Measurements from ENCODE around the gene GALM.
"Not testable (repeated sequence)": the region's sequence is repeated elsewhere in the genome, so short reads cannot be mapped to it uniquely, and the experiment has no call there.

The GALM gene

DNA sequence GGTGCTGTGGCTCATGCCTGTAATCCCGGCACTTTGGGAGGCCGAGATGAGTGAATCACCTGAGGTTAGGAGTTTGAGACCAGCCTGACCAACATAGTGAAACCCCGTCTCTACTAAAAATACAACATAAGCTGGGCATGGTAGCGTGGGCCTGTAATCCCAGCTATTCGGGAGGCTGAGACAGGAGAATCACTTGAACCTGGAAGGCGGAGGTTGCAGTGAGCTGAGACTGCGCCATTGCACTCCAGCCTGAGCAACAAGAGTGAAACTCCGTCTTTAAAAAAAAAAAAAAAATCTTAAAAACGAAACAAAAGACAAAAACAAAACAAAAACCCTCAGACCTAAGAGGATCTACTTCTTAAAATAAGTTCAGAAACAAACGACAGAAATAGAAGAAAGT is 16.7 kb downstream of the GALM start:
- DNase-seq = not testable (repeated sequence)

DNA sequence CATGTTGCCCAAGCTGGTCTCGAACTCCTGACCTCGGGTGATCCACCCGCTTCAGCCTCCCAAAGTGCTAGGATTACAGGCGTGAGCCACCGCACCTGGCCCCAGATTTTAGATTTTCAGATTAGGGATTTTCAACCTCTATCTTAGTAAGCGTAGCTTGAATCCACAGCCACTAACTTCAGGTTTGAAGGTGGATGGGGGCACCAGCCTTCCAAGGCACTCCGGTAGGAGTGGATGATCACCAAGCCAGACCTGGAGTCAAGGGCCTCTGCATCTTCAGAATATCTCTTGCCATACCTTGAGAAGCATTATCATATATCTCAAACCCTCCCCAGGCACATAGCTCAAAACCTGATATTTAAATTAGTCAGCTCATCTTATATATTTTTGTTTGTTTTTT is 17.9 kb downstream of the GALM start:
- no peak for DNase-seq

DNA sequence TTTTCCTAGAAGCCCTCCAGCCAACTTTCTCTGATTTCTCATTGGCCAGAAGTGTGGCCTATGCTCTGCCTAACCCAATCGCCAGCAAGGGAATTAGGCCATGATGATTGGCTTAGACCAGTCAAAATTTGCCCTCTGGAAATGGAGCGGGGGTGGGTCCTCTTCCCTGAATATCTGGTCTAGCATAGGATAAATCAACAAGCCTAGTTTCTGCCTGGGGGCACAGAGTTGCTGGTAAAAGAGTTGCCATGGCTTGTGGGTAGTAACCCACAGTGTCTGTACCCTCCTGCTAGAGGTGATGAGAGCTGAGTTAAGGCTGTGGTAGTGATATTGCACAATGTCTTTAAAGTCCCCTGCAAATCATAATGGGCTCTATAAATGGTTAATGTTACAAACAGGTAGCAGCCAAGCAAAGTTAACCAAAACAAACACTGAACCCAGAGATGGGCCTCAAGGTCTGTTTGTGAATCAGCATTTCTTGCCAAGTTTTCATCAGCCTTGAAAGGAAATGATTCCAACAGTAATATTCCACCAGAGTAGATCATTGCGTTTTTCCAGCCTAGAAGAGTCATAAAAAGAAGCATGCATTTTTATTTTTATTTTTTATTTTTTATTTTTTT is 19.3 kb downstream of the GALM start:
- no peak for DNase-seq

DNA sequence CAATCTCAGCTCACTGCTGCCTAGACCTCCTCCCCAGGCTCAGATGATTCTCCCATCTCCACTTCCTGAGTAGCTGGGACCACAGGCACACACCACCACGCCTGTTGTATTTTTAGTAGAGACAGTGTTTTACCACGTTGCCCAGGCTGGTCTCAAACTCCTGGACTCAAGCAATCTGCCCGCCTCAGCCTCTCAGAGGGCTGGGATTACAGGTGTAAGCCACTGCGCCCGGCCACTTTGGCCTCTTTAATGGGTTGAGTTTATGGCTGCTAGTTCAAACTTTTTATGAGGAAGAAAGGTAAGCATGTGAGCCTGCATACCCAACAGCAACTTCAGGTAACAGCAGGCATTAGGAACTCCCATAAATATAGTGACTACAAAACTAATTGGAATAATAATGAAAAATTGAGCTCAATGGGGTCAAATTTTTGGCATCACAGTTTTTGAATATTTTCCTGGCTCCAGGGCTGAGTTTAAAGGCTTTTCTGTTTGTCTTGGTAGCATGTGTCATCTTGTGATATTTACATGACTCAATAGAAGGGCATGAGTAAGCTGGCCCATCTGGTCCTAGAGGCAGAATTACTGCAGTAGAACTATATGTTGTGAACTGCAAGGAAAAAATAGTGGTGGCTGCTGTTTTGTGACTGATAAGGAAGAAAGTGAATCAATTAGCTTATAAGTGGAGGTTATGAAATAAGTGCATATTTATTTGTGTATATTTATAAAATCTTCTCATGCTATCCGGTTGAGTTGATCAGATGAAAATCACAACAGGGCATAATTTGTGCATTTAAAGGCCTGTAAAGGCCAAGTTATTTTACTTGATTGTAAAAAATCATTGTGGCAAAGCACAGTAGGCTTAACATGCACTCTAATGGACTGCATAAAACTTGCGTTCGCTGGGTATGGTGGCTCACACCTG is 24.8 kb downstream of the GALM start:
- DNase-seq = no peak

DNA sequence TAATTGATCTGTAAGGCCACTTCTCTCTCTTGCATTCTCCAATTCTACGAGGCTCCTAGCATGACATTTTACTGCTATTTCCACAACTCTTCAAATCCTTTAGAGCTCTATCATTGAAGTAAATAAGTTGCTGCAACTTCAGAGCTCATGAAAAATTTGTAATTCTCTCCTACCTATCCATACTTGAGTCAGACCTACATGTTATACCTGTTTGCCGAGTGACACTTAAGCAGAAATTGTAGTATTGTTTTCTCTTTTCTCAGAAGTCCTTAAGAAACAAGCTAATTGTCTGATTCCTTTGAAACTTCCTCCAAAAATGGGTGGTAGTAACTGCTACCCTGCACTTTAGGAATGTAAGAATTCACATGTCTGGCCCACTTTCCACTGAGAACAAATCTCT is 26.1 kb downstream of the GALM start:
- no peak for DNase-seq

DNA sequence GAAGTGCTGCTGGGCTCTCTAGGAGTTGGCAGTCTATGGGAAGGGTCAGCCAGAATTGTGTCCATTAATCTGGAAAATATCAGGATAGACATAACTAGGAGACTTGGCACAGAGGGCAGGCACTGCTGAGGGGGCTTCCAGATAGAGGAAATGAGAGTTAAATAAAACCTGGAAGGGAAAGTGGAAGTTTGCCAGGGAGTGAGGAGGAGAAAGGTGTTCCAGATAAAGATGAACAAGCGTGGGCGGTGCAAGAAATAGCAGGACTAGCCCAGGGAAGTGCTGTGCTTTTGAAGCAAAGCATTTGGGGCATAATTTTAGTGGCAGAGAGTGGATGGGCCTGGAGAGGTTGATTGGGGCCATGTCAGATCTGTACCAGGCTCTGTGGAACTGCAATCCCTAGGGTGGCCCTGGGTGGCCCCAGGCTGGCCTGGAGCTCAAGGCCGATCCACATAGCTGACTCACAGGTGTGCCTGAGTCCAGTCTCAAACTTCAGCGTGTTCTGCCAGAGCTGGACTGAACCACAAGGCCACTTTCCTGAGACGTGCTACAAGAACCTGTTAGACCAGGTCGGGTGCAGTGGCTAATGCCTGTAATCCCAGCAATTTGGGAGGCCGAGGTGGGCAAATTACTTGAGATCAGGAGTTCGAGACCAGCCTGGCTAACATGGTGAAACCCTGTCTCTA is 26.9 kb downstream of the GALM start:
- DNase-seq = no peak

DNA sequence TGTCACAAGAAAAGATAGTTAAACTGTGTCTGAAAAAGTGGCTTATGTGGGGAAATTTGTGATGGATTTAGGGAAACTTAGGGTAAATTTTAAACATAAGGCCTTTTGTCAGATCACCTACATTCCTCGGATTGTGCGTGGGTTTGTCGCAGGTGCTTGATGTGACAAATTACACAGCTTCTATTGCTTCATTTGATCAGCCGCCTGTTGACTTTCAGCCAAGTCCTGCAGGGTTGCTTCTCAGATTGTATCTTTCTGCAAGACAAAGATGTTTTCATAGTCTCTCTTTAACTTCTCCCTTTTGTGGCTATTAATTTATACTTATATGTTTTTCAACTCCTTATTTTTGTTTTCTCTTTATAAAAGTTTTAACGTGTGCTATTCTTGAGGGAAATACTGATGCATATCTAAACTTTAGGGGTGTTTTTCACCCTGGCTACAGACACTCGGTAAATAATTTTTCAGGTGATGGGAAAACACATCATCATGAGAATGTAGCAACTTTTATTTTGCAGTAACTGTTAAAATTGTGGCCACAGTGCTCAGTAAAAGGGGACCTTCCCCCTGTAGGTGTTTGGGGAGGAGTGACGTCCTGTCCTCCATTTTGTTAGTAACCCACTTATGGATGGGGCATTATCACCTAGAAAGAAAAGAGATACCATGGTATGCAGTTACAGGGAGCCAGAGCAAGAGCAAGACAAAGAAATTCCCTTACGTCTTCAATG is 31.4 kb downstream of the GALM start:
- no peak for DNase-seq

DNA sequence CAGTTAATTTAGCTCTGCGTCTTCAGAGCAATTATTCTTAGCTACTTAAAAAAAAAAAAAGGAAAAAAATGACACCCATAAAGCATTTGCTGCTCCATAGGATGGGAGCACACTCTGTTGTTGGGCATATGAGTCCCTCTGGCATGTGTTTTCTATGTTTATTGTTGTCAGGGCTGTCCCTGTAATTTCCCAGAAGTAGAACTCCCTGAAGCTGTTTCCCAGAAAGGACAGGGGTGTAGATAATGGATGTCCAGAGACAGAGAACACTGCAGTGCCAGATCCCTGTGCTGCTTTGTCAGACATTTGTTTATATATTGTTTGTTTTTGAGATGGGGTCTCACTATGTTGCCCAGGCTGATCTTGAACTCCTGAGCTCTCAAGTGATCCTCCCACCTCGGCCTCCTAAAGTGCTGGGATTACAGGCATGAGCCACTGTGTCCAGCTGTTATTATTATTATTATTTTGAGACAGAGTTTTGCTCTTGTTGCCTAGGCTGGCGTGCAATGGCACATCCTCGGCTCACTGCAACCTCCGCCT is 32.6 kb downstream of the GALM start:
- no peak for DNase-seq

DNA sequence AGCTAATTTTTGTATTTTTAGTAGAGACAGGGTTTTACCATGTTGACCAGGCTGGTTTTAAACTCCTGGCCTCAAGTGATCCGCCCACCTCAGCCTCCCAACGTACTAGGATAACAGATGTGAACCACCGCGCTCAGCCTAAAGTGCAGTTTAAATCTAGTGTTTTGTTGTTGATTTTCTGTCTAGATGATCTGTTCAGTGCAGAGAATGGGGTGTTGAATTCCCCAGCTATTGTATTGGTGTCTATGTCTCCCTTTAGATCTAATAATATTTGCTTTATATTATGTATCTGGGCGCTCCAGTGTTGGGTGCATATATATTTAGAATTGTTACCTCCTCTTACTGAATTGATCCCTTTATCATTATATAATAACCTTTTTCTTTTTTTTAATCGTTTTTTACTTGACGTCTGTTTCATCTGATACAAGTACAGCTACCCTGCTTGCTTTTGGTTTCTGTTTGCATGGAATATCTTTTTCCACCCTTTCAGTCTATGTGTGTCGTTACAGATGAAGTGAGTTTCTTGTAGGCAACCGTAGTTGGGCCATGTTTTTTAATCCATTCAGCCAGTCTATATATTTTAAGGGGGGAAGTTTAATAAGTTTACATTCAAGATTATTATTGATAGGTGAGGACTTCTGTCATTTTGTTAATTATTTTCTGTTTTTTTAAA is 34.3 kb downstream of the GALM start:
- no peak for DNase-seq

DNA sequence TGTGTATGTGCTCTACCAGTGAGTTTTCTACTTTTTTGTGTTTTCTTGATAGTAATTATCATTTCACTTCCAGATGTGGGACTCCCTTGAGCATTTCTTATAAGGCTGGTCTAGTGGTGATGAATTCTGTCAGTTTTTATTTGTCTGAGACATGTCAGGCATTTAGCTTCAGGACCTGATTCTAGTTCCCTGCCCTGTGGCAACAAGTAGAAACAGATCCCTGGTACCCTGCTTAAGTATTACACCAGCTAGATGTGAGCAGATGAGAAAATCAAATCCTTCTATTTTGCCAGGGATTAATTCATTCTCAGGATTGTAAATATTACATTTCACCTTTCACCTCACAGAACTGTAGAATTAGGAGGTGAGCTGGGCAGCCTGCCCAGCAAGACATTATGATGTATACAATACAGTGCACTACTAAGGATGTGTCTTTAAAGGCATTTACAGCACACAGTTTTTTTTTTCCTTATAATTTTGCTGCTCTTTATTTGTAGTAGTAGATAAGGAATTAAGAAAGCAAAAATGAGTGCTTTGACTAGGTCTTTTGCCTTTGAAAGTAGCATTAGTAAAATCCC is 35.1 kb downstream of the GALM start:
- no peak for DNase-seq

DNA sequence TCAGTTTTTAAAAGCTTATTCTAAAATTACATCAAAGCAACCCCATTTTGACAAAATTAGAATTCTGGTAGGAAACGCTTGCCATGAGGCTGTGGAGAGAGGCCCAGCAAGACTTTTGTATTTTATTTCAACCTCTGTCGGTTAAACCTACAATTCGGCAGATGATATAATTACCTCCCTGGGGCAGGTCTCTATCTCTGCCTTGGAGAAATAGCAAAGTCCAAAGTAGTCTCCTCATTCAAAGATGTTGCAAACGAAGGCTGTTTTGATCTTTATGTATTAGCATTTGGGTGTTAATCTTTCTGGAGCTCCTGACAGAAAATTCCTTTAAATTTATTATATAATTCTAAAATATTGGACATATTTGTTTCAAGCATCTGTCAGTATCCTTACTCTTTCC is 35.6 kb downstream of the GALM start:
- DNase-seq = no peak

DNA sequence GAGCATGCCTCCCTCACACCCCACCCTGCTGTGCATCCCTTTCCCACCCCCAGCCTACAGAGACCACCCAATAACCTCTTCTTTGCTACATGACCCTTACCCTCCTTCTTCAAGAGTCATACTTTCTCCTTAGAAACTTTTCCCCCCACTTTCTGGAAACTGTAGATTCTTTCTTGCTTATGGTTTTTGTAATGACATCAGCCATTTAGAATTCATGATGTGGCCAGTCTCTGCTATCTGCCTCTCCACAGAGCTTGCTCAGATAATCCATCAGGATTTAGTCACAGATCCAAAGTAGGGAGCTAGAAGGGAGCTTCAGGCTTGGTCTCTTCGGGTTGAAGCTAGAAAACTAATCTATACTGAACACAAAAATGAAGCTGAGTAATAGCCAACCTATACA is 36.5 kb downstream of the GALM start:
- no peak for DNase-seq

DNA sequence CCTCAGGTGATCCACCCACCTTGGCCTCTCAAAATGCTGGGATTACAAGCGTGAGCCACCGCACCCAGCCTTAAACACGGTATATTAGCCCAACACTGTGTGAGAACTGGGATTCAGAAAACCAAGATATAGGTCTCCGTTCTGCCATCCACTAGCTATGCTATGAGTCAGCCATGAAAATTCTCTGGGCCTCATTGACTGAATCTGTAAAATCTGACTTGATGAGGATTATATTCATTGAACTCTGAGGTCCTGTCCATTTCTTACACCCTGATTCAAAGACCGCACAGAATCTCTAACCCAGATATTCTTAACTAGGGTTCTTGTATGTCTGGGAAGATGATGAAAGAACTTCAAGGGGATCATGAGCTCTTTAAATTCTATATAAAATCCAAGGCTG is 37.4 kb downstream of the GALM start:
- DNase-seq = not testable (repeated sequence)

DNA sequence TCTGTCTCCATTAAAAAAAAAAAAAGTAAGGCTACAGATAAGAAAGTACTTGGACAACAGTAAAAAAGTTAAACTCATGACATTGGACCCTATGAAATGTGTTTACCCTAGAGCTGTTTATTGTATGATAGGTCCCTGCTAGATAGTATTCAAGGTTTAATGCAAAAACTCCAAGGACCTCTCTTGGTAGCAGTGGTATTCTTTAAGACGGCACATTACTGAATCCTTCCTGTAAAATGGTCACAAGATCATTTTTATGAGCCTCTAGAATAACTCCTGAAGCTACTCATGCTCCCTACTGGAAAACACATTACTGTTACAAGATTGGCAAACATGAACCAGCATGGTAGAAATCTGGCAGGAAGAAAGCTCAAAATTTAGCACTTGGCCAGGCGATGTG is 38.8 kb downstream of the GALM start:
- DNase-seq = no peak

DNA sequence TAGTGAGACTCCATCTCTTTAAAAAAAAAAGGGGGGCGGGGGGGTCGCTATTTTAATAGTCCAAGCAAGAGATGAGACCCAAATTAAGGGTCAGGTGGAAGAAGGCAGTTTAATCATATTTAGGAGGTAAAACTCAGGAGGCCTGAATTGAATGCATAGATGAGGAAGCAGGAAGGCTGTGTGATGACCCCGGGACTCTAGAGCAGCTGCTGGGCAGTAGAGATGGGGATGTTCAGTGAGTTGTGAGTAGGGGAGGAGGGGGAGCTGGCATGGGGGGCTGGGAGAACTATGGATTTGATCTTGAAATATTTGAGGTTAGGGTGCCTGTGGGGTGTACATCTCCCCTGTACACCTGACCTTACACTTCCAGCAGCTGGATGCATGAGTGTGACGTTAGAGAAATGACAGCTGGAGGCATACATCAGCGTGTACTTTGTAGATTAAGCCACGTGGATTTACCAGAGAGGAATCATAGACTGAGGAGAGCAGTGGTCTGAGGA is 41.0 kb downstream of the GALM start:
- no peak for DNase-seq

DNA sequence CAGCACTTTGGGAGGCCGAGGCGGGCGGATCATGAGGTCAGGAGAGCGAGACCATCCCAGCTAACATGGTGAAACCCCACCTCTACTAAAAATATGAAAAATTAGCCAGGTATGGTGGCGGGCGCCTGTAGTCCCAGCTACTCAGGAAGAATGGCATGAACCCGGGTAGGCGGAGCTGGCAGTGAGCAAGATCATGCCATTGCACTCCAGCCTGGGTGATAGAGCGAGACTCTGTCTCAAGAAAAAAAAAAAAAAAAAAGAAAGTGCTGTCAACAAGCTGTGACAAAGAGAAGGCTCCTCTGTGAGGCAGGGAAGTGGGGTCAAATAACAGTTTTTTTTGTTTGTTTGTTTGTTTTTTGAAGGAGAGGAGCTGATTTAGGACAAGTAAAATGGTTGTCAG is 42.6 kb downstream of the GALM start:
- DNase-seq = not testable (repeated sequence)

DNA sequence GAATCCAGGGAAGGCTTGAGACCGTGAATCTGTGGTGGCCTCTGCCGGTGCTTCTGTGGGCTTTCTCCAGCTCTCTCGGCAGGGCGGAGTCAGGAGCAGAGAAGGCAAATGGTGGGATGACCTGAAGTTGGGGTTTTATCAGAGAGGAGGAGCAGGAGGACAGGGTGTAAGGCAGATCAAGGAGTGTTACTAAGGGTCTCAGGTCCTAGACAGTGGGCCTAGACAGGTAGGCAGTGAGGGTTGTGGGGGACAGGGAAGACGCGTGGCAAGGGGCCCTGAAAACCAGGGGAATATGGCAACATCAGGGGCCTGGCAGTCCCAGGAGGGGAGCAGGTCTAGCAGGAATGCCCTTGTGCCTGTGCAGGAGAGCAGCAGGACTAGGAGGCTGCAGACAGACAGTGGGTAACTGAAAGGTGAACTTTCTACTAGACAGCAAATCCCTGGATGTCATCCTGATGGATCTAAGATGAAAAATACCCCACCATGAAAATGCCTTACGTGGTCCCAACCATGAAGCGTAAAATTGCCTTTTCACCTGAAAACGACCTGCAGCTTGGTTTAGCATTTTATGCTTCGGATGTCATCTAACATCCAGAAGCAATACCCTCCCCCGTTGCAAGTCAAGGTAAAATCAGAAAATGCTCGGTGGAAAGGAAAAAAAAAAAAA is 43.1 kb downstream of the GALM start:
- DNase-seq = no peak

DNA sequence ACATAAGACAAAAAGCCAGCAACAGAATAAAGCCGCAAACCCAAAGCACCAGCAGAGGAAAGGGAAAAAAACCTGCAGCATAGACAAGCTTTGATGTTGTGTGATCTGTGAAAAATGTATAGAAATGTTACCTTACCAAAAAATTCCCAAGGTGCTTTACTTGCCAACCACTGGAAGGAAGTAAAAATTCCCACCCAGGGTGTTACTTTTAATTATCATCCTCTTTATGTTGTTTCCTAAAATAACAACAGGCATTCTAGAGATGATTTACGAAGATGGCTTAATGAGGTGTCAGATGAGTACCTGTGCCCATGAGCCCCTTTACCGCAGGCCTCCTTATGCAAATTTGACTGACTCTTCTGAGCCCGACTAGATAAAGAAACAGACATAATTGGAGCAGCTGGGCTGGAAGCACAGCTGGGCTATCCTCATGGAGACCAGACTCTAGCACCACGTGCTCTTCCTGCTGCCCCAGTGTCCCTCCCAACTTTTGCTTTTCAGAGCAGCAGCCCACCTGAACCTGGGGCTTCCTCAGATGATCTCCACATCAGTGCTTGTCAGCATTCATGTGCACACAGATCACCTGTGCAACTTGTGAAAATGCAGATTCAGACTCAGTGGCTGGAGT is 43.8 kb downstream of the GALM start:
- no peak for DNase-seq

DNA sequence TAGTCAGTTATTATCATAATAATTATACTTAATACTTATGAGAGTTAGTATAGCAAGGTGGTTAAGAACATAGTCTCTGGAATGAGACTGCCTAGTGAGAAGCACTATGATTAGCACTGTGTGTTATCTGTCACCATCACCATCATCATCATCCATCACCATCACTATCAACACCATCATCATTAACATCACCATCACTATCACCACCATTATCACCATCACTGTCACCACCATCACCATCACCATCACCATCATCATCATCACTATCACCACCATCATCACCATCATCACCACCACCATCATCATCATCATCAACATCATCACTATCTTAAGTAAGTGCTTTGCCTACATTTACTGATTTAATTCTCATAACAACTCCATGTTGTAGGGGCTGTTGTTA is 45.6 kb downstream of the GALM start:
- DNase-seq = no peak

DNA sequence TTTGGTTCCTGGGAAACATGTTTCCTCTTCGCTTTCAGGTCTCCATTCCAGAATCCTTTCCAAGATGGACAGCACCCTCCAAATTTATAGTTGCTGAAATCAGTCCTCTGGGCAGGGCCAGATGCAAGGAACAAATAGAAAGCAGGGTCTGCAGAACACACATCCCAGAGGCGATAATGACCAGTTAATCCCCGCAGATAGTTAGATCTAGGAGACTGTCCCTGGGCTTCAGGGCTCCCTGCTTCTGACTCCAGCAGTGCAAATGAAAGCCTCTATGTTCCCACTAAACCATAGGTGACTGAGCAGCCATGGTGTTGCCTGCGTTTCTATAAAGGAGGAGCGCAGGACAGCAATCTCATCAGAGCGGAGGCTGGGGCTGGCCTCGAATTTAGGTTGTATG is 46.5 kb downstream of the GALM start:
- DNase-seq = no peak

DNA sequence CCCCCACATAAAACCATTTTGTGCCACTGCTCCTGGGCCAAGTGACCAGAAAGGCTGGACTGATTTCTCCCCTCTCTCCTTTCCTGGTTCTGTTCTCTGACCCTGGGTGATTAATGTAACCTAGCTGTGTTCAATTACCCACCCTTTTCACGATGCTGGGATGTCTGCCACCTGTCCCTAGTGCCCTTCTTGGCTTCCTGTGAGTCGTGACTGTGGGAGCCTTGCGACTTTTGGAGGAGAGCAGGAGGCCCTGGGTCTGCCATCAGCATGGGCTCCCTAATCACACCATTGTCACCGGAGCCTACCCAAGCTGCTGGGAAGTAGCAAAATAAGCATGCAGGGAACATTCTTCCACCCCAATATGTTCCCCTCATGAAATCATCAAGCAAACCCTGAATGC is 47.0 kb downstream of the GALM start:
- no peak for DNase-seq

Measured in NCI-H345 (cell line).